HEK293T (cell line): Measurements from ENCODE around the gene UNC93B1.
A peak's percentile ranks its signal among the peaks of the same experiment; 100 is the strongest.

ENCODE experiments used
- CTCF ChIA-PET: fragments of 350-600 bp; formaldehyde crosslinking; extraction: SDS; loops from one replicate; lab custom pipeline; 2021; ENCODE audit warnings: antibody characterized with exemption, inconsistent platforms; lab: Yijun Ruan, JAX
- POLR2A ChIA-PET: fragments of 350-600 bp; formaldehyde crosslinking; extraction: SDS; loops from one replicate; lab custom pipeline; 2020; ENCODE audit warnings: antibody characterized with exemption, inconsistent platforms; lab: Yijun Ruan, JAX
- DNase-seq: peaks from one replicate; pipeline ENCODE4 v3.0.0; 2012; ENCODE audit warnings: mixed read lengths; ENCODE audit errors: extremely low spot score
- ARNT ChIP-seq: fragments of 450-650 bp; IDR thresholded peaks from 2 replicates; pipeline ENCODE4 v1.6.1; 2017; ENCODE audit warnings: mild to moderate bottlenecking
- BHLHE40 ChIP-seq: fragments of 450-650 bp; IDR thresholded peaks from 2 replicates; pipeline ENCODE4 v1.6.1; 2016; ENCODE audit warnings: mild to moderate bottlenecking, moderate library complexity, borderline replicate concordance
- CTBP1 ChIP-seq: fragments of 450-650 bp; IDR thresholded peaks from 2 replicates; pipeline ENCODE4 v1.6.1; 2016; ENCODE audit warnings: borderline replicate concordance
- ELF4 ChIP-seq: fragments of 450-650 bp; IDR thresholded peaks from 2 replicates; pipeline ENCODE4 v1.6.1; 2017; ENCODE audit warnings: antibody characterized with exemption
- FOXA1 ChIP-seq: fragments of 450-650 bp; IDR thresholded peaks from 2 replicates; pipeline ENCODE4 v1.6.1; 2016; ENCODE audit warnings: mild to moderate bottlenecking
- FOXK2 ChIP-seq: fragments of 450-650 bp; IDR thresholded peaks from 2 replicates; pipeline ENCODE4 v1.6.1; 2016; ENCODE audit warnings: mild to moderate bottlenecking
- FOXM1 ChIP-seq: fragments of 450-650 bp; IDR thresholded peaks from 2 replicates; pipeline ENCODE4 v1.6.1; 2017; ENCODE audit warnings: mild to moderate bottlenecking, borderline replicate concordance
- HDGF ChIP-seq: fragments of 450-650 bp; IDR thresholded peaks from 2 replicates; pipeline ENCODE4 v1.6.1; 2017; ENCODE audit warnings: antibody characterized with exemption, borderline replicate concordance
- L3MBTL2 ChIP-seq: fragments of 450-650 bp; conservative IDR thresholded peaks from 2 replicates; pipeline ENCODE4 v1.6.1; 2016; ENCODE audit warnings: mild to moderate bottlenecking
- LEF1 ChIP-seq: fragments of 450-650 bp; IDR thresholded peaks from 2 replicates; pipeline ENCODE4 v1.6.1; 2017; ENCODE audit warnings: mild to moderate bottlenecking, borderline replicate concordance
- NFRKB ChIP-seq: fragments of 450-650 bp; IDR thresholded peaks from 2 replicates; pipeline ENCODE4 v1.6.1; 2016; ENCODE audit warnings: mild to moderate bottlenecking, moderate library complexity
- PKNOX1 ChIP-seq: fragments of 450-650 bp; IDR thresholded peaks from 2 replicates; pipeline ENCODE4 v1.6.1; 2016
- SP1 ChIP-seq: fragments of 450-650 bp; IDR thresholded peaks from 2 replicates; pipeline ENCODE4 v1.6.1; 2017
- SUZ12 ChIP-seq: fragments of 450-650 bp; IDR thresholded peaks from 2 replicates; pipeline ENCODE4 v1.6.1; 2016; ENCODE audit warnings: mild to moderate bottlenecking
- TARDBP ChIP-seq: fragments of 450-650 bp; IDR thresholded peaks from 2 replicates; pipeline ENCODE4 v1.6.1; 2016
- ZNF384 ChIP-seq: fragments of 450-650 bp; IDR thresholded peaks from 2 replicates; pipeline ENCODE4 v1.6.1; 2016

The UNC93B1 gene

GRCh38 chr11:68039526-68040086 lies 35.7 kb upstream of the UNC93B1 start:
- ChIA-PET CTCF (interaction anchor here (0.6 kb wide), 1 partner anchor 77 kb away, joined by 3 read pairs; no protein-coding TSS in a partner anchor), POLR2A (interaction anchor here (5.9 kb wide), 1 partner anchor 8 kb away, joined by 43 read pairs; the partner anchor contains the start of gene NDUFS8)
- no peak for DNase-seq
- TF ChIP-seq SUZ12 = no peak
- no peak for TF ChIP-seq LEF1

GRCh38 chr11:68038718-68039525 lies 35.0 kb upstream of the UNC93B1 start, which contains the start of gene TCIRG1:
Gene TCIRG1 (plus strand): TSS chr11:68039025. CDS start chr11:68041272, 2,247 bp downstream.
- DNase-seq = peak; percentile 82
- TF ChIP-seq SP1 = no peak
- TF ChIP-seq SUZ12 = no peak
- 0 out of 2 replicates have a peak, but pooled peaks have one; percentile 5 for TF ChIP-seq HDGF
- TF ChIP-seq ELF4 = no peak
- CTCF ChIA-PET = no interaction called here
- POLR2A ChIA-PET = interaction anchor here (0.9 to 5.9 kb wide), 2 partner anchors 8 to 42 kb away, joined by 3 to 43 read pairs; partner anchors contain the start of gene NDUFS8

DNA sequence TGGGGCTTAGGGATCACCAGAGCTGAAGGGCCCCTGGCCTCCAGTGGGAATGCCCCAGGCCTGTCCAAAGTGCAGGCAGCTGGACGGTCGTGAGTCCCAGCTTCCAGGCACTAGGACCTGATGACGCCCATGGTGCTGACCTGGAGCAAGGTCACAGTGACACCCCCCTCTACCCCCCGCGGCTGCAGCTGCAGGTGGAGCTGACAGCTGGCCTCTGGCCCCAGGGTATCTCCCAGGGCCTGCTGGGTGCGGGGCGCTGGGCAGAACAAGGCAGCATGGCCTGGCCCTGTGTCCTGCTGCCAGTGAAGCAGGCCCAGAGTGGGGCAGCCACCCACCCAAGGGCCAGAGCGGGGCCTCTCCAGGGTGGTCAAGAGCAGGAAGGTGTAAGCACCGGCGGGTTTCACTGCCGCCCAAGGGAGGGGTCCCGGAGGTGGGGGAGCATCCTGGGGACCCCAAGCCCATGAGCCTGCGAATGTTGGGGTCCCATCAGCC lies 34.4 kb upstream of the UNC93B1 start:
- ChIA-PET CTCF (interaction anchor here (0.9 kb wide), 1 partner anchor 168 kb away, joined by 3 read pairs; no protein-coding TSS in a partner anchor), POLR2A (interaction anchor here (0.9 to 1.0 kb wide), 2 partner anchors 15 to 42 kb away, joined by 3 to 4 read pairs; no protein-coding TSS in a partner anchor)
- no peak for TF ChIP-seq FOXA1
- 0 out of 2 replicates have a peak, but pooled peaks have one; percentile 53 for TF ChIP-seq HDGF
- no peak for DNase-seq

GRCh38 chr11:68037411-68038225 lies 33.7 kb upstream of the UNC93B1 start:
- no peak for TF ChIP-seq SP1
- no peak for TF ChIP-seq NFRKB
- TF ChIP-seq ELF4 = no peak
- no peak for TF ChIP-seq FOXM1
- TF ChIP-seq ARNT = no peak
- no peak for TF ChIP-seq FOXA1
- TF ChIP-seq CTBP1 = no peak
- no peak for TF ChIP-seq ZNF384
- TF ChIP-seq LEF1 = no peak
- ChIA-PET POLR2A (interaction anchor here (0.6 to 1.0 kb wide), 4 partner anchors 15 to 167 kb away, joined by 3 to 4 read pairs (median 4); no protein-coding TSS in a partner anchor), CTCF (interaction anchor here (0.9 kb wide), 1 partner anchor 169 kb away, joined by 3 read pairs; no protein-coding TSS in a partner anchor)
- no peak for DNase-seq

- CTCF ChIA-PET = no interaction called here
- POLR2A ChIA-PET = interaction anchor here (0.9 kb wide), 1 partner anchor 22 kb away, joined by 3 read pairs; no protein-coding TSS in a partner anchor
- no peak for DNase-seq
- TF ChIP-seq ARNT = no peak
- TF ChIP-seq FOXM1 = no peak
- TF ChIP-seq ELF4 = no peak
- TF ChIP-seq FOXA1 = no peak
- no peak for TF ChIP-seq ZNF384
- TF ChIP-seq CTBP1 = no peak
- TF ChIP-seq TARDBP = no peak
- TF ChIP-seq BHLHE40 = no peak
- no peak for TF ChIP-seq FOXK2
- no peak for TF ChIP-seq NFRKB
- no peak for TF ChIP-seq SUZ12
- no peak for TF ChIP-seq PKNOX1
- TF ChIP-seq HDGF = no peak
- TF ChIP-seq L3MBTL2 = no peak
- TF ChIP-seq SP1 = no peak
- no peak for TF ChIP-seq LEF1
Measured at GRCh38 chr11:68036717-68037239, 32.9 kb upstream of the UNC93B1 start.

GRCh38 chr11:68036141-68036716 lies 32.3 kb upstream of the UNC93B1 start:
- ChIA-PET CTCF (no interaction called here), POLR2A (interaction anchor here (0.8 kb wide), 1 partner anchor 9 kb away, joined by 3 read pairs; no protein-coding TSS in a partner anchor)
- no peak for DNase-seq
- TF ChIP-seq SUZ12 = no peak
- TF ChIP-seq ELF4 = no peak
- no peak for TF ChIP-seq TARDBP
- TF ChIP-seq ARNT = no peak
- TF ChIP-seq BHLHE40 = no peak
- no peak for TF ChIP-seq FOXM1
- no peak for TF ChIP-seq NFRKB
- no peak for TF ChIP-seq FOXA1
- TF ChIP-seq PKNOX1 = no peak
- no peak for TF ChIP-seq FOXK2
- no peak for TF ChIP-seq LEF1
- no peak for TF ChIP-seq L3MBTL2
- no peak for TF ChIP-seq SP1
